PC-3 (cell line): ENCODE measurements around the gene UGT1A4.

Source experiments
- CTCF ChIP-seq: fragments of 300-600 bp; sonication (generic); conservative IDR thresholded peaks from 2 replicates; pipeline ENCODE4 v1.5.1; 2017; ENCODE audit warnings: antibody characterized with exemption, low read depth, mild to moderate bottlenecking, low read length
- EZH2 ChIP-seq: fragments of 300-600 bp; sonication (generic); IDR thresholded peaks from one replicate; pipeline ENCODE4 v1.6.1; 2017; ENCODE audit warnings: antibody characterized with exemption, mild to moderate bottlenecking, low read length; ENCODE audit not compliant: unreplicated experiment
- EZH2phosphoT487 ChIP-seq: fragments of 300-600 bp; sonication (generic); IDR thresholded peaks from 2 replicates; pipeline ENCODE4 v1.6.1; 2018; ENCODE audit warnings: mild to moderate bottlenecking, antibody characterized with exemption, low read length, borderline replicate concordance

GRCh38 chr2:233778030-233778429, 59.5 kb downstream of the UGT1A4 start, which contains the start of gene MROH2A:
- TF ChIP-seq CTCF (no peak), EZH2phosphoT487 (no peak), EZH2 (no peak)
